ENCODE measurements around the gene SHLD3.
A peak's percentile ranks its signal among the peaks of the same experiment; 100 is the strongest.
"Not testable (repeated sequence)": the region's sequence is repeated elsewhere in the genome, so short reads cannot be mapped to it uniquely, and the experiment has no call there.

The SHLD3 gene

DNA sequence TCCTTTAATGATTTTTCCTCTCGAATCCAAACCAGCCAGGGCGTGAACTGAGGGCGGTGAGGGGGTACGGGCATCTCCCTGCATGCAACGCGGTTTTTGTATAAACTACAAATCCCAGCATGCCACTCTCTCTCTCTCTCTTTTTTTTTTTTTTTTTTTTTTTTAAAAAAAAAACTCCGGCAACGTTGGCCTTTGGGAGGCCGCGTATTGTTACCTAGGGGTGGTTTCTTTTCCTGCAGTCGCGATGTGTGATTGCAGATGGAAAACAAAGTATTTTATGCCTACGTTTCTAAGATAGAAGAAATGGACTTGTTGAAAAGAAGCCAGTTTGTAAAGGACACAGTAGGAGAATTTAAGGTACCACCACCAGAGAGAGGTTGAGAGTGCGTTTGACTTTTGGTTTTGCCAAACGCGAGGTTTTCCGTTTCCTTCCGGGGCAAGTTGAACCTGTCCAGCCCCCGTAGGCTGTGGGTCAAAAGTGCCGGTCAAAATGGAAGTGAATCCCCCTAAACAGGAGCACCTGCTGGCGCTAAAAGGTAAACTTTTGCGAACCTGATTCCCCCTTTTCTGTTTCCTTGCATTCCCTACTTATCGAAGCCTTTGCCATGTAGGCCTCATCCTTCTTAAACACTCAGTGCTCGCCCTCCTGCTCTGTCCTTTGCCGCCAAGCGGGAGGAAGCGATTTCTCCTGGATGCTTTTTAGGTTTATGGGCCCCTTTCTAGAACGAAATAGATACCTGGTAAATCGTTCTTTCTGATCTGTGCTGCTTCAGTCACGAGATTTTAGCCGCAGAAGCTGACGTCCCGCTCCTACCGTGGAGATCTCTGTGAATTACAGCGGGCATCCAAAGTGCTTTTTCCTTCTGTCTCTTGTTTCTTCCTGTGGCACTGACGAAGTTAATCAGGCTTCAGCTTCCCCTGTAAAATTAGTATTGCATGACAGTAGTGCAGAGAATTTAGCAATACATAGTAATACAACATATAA lies at the start of gene SHLD3, which contains the start of gene TRAPPC13:
TSS of gene SHLD3 (plus strand) at position 457 of the 985 bp plus-strand sequence. CDS start 4,561 bp downstream, outside the sequence.
TSS of gene TRAPPC13 (plus strand) at position 457 of the 985 bp plus-strand sequence. CDS start at position 491, 34 bp downstream.
- peak; percentile 65 for DNase-seq

- DNase-seq: no peak
Measured at GRCh38 chr5:65577141-65577540, 47.7 kb upstream of the SHLD3 start.

- DNase-seq: no peak
Measured at GRCh38 chr5:65588694-65589093, 36.1 kb upstream of the SHLD3 start.

GRCh38 chr5:65601761-65602160 lies 23.1 kb upstream of the SHLD3 start:
- not testable (repeated sequence) for DNase-seq

DNA sequence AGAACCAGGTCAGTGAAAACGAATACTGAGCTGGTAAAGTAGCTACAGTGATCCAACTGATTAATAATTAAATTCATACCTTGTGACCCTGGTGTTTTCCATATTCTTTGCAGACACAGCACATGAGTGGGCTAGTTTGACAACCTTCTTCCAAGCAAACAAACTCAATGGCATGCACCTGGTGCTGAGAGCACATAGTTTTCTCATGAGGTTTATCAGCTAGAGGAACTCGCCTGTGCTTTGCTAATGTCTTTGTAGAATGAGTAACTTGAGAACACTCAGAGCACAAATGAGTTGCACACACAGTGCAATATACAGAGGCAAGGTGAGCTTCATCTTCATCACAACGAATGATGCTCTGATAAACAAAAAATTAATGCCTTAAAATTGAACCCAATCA lies 13.3 kb upstream of the SHLD3 start:
- no peak for DNase-seq

DNA sequence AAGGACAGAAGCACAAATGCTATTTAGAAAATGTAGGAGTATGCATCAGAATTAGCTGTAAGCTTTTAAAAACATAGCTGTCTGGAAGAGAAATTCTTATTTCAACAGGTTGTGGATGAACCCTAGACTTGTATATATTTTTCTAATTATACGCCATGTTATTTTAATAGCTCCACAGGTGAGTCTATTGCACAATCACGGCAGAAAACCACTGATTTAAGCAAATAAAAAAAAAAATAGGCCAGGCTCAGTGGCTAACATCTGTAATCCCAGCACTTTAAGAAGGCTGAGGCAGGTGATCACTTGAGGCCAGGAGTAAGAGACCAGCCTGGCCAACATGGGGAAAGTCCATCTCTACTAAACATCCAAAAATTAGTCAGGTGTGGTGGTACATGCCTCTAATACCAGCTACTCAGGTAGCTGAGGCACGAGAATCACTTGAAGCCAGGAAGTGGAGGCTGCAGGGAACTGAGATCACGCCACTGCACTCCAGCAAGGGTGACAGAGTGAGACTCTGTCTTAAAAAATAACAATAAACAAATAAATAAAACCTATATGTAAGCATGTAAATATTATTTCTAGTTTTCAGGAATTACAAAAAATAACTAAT lies 12.4 kb upstream of the SHLD3 start:
- no peak for DNase-seq

GRCh38 chr5:65620021-65620420 lies 4.8 kb upstream of the SHLD3 start:
- DNase-seq: no peak

- DNase-seq: not testable (repeated sequence)
Measured at GRCh38 chr5:65621961-65622360, 2.9 kb upstream of the SHLD3 start.

DNA sequence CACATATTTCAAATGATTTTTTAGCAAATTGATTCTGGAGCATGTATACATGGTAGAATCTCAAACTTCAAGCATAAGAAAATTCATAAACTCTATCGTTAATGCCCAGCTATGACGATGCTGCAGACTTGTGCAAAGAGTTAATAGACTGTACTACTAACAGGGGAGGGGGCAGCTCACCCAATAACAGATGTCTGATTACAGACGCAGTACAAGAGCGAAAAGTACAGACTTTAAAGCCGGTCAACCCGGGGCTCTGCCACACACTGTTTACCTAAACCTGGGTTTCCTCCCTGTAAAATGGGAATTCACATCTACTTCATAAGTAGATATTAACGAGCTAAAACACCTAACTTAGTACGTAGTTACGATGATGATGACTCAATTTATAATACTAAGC lies 1.3 kb upstream of the SHLD3 start:
- DNase-seq: no peak

DNA sequence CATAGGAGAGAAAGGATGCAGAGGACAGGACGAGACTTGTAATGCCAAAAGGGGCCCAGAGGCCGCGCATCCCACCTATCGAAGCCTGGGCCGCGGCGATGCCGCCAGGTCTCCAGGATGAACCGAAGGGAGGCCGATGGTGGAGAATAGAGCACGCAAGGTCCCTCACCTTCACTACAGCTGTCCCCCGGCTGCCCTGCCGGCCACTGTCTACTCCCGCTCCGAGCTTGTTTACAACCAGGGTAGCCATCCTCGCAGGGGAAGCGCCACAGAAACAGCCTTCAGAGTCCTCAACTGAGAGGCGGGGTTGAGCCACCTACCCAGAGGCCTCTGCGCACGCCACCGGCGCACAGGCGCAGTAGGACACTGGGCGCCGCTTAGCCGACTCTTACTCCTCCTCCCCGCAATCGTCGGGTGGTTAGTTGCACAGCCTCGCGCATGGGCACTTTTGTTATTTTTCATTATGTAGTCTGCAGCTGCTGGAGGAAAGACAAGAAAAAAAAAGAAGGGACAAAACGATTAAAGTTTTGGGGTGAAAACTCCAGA lies 729 bp upstream of the SHLD3 start, which contains the start of gene TRIM23:
TSS of gene TRIM23 (minus strand) at position 309 of the 546 bp plus-strand sequence. CDS start at position 250, 59 bp downstream.
- peak; percentile 78 for DNase-seq

DNA sequence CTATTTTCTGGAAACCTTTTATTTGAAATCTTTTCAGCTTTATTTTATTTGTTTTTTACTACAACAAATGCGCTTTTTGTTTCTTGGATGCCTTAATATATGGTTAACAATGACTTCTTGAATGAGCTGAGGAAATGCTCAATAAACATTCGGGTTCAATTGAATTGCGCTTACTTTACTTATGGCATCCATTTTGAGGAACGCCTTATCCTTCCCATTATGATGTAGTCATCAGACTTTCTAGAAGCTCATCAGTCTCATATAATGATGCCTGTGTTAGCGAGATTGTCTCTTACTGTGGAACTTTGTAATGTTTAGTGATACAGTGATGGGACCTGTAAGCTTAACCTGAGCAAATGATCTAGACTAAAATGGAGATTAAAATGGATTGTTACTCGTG lies 916 bp downstream of the SHLD3 start:
- no peak for DNase-seq

- DNase-seq: no peak
Measured at GRCh38 chr5:65630981-65631380, 6.2 kb downstream of the SHLD3 start.

DNA sequence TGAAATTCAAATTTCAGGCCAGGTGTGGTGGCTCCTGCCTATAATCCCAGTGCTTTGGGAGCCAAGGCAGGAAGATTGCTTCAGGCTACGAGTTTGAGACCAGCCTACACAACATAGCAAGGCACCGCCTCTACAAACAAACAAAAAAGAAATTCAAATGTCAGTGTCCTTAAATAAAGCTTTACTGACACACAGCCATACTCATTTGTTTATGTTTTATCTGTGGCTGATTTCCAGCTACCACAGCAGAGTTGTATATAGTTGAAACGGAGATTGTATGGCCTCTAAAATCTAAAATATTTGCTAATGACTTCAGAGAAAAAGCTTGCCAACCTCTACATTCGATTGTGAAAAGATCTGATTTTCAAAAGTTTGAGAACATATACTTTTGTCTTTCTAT lies 15.4 kb downstream of the SHLD3 start:
- no peak for DNase-seq

- no peak for DNase-seq
Measured at GRCh38 chr5:65646938-65647337, 22.1 kb downstream of the SHLD3 start.

DNA sequence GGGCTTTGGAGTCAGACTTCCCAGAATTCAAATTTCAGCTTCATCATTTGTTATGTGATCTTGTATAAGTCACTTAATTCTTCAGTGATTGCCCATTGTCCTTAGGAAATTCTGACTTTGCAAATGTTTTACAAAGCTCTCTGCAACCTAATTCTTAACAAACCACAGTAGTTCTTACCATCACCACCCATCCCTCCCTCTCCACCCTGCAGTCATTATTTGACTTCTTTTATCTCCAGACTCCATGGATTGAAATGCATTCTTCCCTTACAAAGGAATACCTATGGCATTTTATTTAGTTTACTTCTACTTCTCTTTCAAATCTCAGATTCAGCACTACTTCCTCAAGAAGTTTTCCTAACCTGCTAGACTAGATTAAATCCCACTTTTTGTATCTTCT lies 23.1 kb downstream of the SHLD3 start:
- no peak for DNase-seq

- DNase-seq: no peak
Measured at GRCh38 chr5:65651144-65651543, 26.3 kb downstream of the SHLD3 start.

DNA sequence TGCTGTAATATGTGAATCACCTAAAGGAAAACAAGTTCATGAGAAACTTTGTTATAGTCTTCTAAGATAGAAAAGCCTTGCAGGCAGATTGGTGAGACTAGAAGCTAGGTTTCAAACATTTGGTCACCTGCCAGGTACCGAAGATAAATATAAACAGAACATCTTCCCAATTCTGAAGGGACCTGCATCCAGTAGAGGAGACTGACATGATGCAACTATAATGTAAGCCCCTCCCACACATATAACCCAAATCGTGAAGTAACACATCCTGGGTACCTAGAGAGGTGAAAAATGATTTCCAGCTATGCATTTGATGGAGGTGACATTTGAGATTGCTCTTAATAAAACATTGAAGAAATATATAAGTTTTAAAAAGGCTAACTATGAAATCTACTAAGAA lies 29.9 kb downstream of the SHLD3 start:
- DNase-seq: no peak

GRCh38 chr5:65663804-65664521 lies 39.1 kb downstream of the SHLD3 start:
- no peak for DNase-seq

DNA sequence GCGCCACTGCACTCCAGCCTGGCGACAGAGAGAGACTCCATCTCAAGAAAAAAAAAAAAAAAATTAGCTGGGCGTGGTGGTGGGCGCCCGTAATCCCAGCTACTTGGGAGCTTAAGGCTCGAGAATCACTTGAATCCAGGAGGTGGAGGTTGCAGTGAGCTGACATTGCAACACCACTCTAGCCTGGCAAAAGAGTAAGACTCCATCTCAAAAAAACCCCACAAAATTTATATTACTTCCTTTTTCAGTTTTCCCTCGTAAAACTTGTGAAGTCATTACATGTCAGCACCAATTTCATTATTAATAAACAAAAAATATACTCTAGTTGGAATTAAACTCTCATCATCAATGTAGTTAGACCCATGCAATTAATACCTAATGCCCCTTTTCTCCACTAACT lies 43.9 kb downstream of the SHLD3 start:
- DNase-seq: no peak

GRCh38 chr5:65672796-65673195 lies 48.0 kb downstream of the SHLD3 start:
- DNase-seq: no peak

GRCh38 chr5:65674749-65675148 lies 49.9 kb downstream of the SHLD3 start:
- no peak for DNase-seq

- not testable (repeated sequence) for DNase-seq
Measured at GRCh38 chr5:65676056-65676455, 51.2 kb downstream of the SHLD3 start.
